Epithelial cell of proximal tubule (primary cell): ENCODE data around the gene PHF21A. TPM values are rescaled to one million over a fixed set of nuclear protein-coding genes. Genes with fewer than 3 reads are reported as not detected.
A peak's percentile ranks its signal among the peaks of the same experiment; 100 is the strongest.

Experiments
- DNase-seq: peaks from one replicate; pipeline ENCODE4 v3.0.0-alpha.2; 2011; ENCODE audit warnings: low read depth
- H3K4me3 ChIP-seq: 2 replicates; pipeline ENCODE4 v1.5.1; 2011; ENCODE audit warnings: low read depth, mild to moderate bottlenecking, low read length
- total RNA-seq: library from RNA; depleted of rRNA; stranded (reverse); fragments of >200 nt; gene quantifications from 2 replicates; pipeline ENCODE4 v1.2.3, GENCODE V29; 2015
- TF ChIP-seq, protein P1 (sequence below): conservative IDR thresholded peaks from 2 replicates; pipeline ENCODE4 v1.5.1; 2012; ENCODE audit warnings: low read depth, mild to moderate bottlenecking, low read length

Gene PHF21A
- total RNA-seq, 1 donor from 2014 or later: 5.8 TPM

- no peak for DNase-seq
- H3K4me3 ChIP-seq: no peak overlapping the region
- TF ChIP-seq, protein P1, sequence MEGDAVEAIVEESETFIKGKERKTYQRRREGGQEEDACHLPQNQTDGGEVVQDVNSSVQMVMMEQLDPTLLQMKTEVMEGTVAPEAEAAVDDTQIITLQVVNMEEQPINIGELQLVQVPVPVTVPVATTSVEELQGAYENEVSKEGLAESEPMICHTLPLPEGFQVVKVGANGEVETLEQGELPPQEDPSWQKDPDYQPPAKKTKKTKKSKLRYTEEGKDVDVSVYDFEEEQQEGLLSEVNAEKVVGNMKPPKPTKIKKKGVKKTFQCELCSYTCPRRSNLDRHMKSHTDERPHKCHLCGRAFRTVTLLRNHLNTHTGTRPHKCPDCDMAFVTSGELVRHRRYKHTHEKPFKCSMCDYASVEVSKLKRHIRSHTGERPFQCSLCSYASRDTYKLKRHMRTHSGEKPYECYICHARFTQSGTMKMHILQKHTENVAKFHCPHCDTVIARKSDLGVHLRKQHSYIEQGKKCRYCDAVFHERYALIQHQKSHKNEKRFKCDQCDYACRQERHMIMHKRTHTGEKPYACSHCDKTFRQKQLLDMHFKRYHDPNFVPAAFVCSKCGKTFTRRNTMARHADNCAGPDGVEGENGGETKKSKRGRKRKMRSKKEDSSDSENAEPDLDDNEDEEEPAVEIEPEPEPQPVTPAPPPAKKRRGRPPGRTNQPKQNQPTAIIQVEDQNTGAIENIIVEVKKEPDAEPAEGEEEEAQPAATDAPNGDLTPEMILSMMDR: no peak
These were observed 111.6 kb downstream of the PHF21A start for GRCh38 chr11:46009647-46010046.

DNA sequence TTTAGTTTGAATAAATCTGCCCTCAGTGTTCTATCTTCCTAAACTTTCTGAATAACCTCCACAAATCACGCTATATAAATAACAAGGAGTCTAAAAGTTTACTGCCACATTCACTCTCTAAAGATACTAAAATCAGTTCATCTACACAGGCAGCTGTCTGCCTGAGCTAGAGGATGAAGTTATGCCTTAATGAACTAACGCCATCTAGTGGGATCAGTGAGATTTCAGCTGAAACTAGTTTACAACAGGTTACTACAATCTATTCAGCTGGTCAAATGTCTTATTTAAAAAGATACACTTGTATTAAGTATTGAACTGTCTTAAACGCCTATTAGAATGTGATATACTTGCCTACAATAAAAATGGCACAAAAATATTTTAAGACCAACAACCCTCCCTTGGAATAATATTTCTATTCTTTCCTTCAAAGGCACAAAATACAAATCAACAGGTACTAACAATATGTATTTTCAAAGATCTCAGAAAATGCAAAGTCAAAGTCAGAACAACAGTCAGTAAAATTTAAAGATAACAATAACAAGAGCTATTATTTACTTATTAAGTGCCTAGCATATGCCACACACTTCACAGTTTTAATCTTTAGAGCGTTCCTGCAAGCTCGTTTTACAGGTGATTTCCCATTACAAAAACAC is 114.7 kb downstream of the PHF21A start:
- H3K4me3 ChIP-seq: no peak overlapping the region
- TF ChIP-seq, protein P1: peak; percentile 85
- peak; percentile 35 for DNase-seq

DNA sequence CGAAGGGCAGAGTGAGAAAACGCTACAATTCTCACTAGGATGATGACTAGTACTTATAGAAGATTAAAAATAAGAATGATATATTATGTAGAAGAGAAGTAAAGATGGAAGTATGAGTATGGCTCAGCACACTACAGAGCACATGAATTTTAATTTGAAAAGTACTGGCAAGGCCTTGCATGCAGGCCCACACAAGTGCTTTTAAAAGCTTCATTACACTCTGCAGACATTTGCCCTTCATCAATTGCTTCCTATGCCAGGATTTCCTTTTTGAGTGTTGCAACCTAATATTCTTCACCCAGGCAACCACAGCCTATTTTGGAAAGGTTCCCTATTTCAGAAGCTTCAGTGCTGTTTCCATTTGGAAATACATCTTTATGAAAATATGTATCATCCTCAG is 117.7 kb downstream of the PHF21A start:
- no peak overlapping the region for H3K4me3 ChIP-seq
- TF ChIP-seq, protein P1: no peak
- DNase-seq: no peak

DNA sequence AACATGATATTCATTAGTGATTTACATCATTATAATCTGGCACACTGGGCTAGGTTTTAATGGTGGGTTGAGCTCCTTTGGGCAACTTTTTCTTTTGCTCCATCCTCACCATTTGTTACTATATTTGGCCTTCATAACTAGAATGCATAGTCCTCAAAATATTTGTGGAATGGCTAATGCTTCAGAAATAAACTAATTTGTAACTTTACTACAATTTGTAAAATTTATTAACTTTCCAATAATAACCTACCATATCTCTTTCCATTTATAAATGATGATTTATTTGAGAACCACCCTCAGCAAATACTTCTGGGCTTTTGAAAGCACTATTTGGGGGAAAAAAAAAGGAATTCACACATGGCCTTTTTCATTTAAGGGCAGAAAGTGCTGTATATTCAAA is 119.1 kb downstream of the PHF21A start:
- DNase-seq: no peak
- no peak overlapping the region for H3K4me3 ChIP-seq
- TF ChIP-seq, protein P1: no peak

GRCh38 chr11:46001448-46001914 is 119.8 kb downstream of the PHF21A start:
- TF ChIP-seq, protein P1: no peak
- H3K4me3 ChIP-seq: no peak overlapping the region
- no peak for DNase-seq

DNA sequence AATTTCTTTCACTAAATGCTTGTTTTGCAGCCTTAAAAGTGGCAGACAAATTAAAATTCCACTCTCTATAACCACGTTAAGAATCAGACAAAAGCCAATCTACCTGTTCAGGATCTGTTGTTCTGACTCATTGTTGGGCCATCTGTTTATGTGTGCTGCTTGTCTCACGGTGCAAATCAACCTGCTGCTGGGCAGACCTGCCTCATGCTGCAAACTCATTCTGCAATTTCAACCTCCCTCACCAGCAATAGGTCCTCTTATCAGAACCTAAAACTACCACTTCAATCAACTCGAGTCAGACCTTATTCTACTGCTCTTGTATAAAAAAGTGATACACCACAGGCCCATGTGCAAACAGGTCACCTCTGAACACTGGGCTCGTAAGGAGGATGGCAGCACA is 123.7 kb downstream of the PHF21A start:
- H3K4me3 ChIP-seq: no peak overlapping the region
- DNase-seq: no peak
- TF ChIP-seq, protein P1: no peak

DNA sequence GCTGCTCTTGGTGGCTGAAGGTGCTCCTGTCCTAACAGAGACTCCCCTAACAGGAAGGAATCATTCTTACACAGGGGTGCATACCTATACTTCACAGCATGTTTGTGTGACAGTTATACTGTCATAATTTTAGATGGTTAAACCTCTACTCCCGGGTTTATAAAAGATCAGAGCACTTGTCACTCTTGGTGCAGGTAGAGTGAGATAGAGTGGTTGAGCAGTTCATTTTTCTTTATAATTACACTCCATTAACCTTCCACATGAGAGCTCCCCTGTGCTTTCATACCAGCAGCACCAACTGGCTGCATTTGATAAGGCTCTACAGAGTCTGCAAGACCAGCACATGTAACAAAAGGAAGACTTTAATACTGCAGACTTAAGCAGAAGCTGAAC is 125.9 kb downstream of the PHF21A start:
- DNase-seq: no peak
- TF ChIP-seq, protein P1: no peak
- H3K4me3 ChIP-seq: no peak overlapping the region
